ENCODE results near the gene POGLUT2.
A peak's percentile ranks its signal among the peaks of the same experiment; 100 is the strongest.
"Not testable (repeated sequence)": the region's sequence is repeated elsewhere in the genome, so short reads cannot be mapped to it uniquely, and the experiment has no call there.

Gene POGLUT2

GRCh38 chr13:102805680-102806079, 6.9 kb upstream of the POGLUT2 start:
- DNase-seq = no peak

GRCh38 chr13:102800145-102801041, 1.6 kb upstream of the POGLUT2 start:
- peak; percentile 88 for DNase-seq

GRCh38 chr13:102799426-102800144, 809 bp upstream of the POGLUT2 start:
- DNase-seq = no peak

GRCh38 chr13:102793611-102794355, 5.0 kb downstream of the POGLUT2 start:
- no peak for DNase-seq

GRCh38 chr13:102792396-102792795, 6.4 kb downstream of the POGLUT2 start:
- DNase-seq = no peak

- no peak for DNase-seq
Observed at GRCh38 chr13:102788683-102789082, 10.1 kb downstream of the POGLUT2 start.

- no peak for DNase-seq
Observed at GRCh38 chr13:102784483-102784882, 14.3 kb downstream of the POGLUT2 start.

- no peak for DNase-seq
Observed at GRCh38 chr13:102781591-102781990, 17.2 kb downstream of the POGLUT2 start.

GRCh38 chr13:102780656-102781055, 18.1 kb downstream of the POGLUT2 start:
- DNase-seq = not testable (repeated sequence)

GRCh38 chr13:102779436-102780159, 19.2 kb downstream of the POGLUT2 start:
- DNase-seq = peak; percentile 42

GRCh38 chr13:102777736-102778135, 21.0 kb downstream of the POGLUT2 start:
- DNase-seq = no peak

- DNase-seq = no peak
Observed at GRCh38 chr13:102776271-102776670, 22.5 kb downstream of the POGLUT2 start.

- no peak for DNase-seq
Observed at GRCh38 chr13:102774591-102775520, 23.9 kb downstream of the POGLUT2 start.

GRCh38 chr13:102774214-102774568, 24.6 kb downstream of the POGLUT2 start:
- no peak for DNase-seq

GRCh38 chr13:102773441-102774213, 25.1 kb downstream of the POGLUT2 start, which contains the start of gene TEX30:
Gene TEX30, minus strand, starts transcription at chr13:102773786. Its CDS starts 3,760 bp downstream, at chr13:102770026.
- peak; percentile 89 for DNase-seq

GRCh38 chr13:102772042-102772425, 26.7 kb downstream of the POGLUT2 start:
- no peak for DNase-seq

- no peak for DNase-seq
Observed at GRCh38 chr13:102771298-102772041, 27.3 kb downstream of the POGLUT2 start.

GRCh38 chr13:102770435-102770834, 28.3 kb downstream of the POGLUT2 start:
- no peak for DNase-seq

- DNase-seq = no peak
Observed at GRCh38 chr13:102769679-102770078, 29.1 kb downstream of the POGLUT2 start.

GRCh38 chr13:102768909-102769308, 29.9 kb downstream of the POGLUT2 start:
- no peak for DNase-seq
